Neural crest cell (in vitro differentiated cells): ENCODE measurements around the gene C5. TPM values are rescaled to one million over a fixed set of nuclear protein-coding genes. Genes with fewer than 3 reads are reported as not detected.
A peak's percentile ranks its signal among the peaks of the same experiment; 100 is the strongest.

Source experiments
- DNase-seq: peaks from one replicate; pipeline ENCODE4 v3.0.0; 2021; ENCODE audit warnings: low read depth, mixed read lengths, low spot score
- H3K27ac Mint-ChIP-seq: one replicate; pipeline ENCODE4 v1.8.0; 2021; ENCODE audit warnings: mild to moderate bottlenecking, mixed read lengths; ENCODE audit not compliant: unreplicated experiment
- H3K27me3 Mint-ChIP-seq: 2 replicates; pipeline ENCODE4 v1.8.0; 2021; ENCODE audit warnings: low read depth, mild to moderate bottlenecking, mixed read lengths
- H3K36me3 Mint-ChIP-seq: 2 replicates; pipeline ENCODE4 v1.8.0; 2021; ENCODE audit warnings: low read depth, mild to moderate bottlenecking, mixed read lengths
- H3K4me1 Mint-ChIP-seq: 2 replicates; pipeline ENCODE4 v1.8.0; 2021; ENCODE audit warnings: mixed read lengths
- H3K4me3 Mint-ChIP-seq: one replicate; pipeline ENCODE4 v1.8.0; 2021; ENCODE audit warnings: mild to moderate bottlenecking, mixed read lengths
- H3K9me3 Mint-ChIP-seq: 2 replicates; pipeline ENCODE4 v1.8.0; 2021; ENCODE audit warnings: mixed read lengths
- total RNA-seq: library from RNA; stranded (reverse); gene quantifications from 2 replicates; pipeline ENCODE4 v1.2.1, GENCODE V29; 2021
- TF ChIP-seq, protein P1 (sequence below): fragments of 200-600 bp; sonication (generic); conservative IDR thresholded peaks from 2 replicates; pipeline ENCODE4 v1.5.0; 2021; ENCODE audit warnings: antibody characterized with exemption, mild to moderate bottlenecking

C5 gene
- total RNA-seq, 1 donor from 2014 or later: 9.4 TPM

- DNase-seq: no peak
- peaks cover 4% of the 10 kb centered on the region for H3K27me3 Mint-ChIP-seq
- H3K36me3 Mint-ChIP-seq: peaks cover 9% of the 10 kb centered on the region
- H3K9me3 Mint-ChIP-seq: no peaks in the 10 kb centered on the region
- H3K4me1 Mint-ChIP-seq: peaks cover 17% of the 10 kb centered on the region
- TF ChIP-seq, protein P1, sequence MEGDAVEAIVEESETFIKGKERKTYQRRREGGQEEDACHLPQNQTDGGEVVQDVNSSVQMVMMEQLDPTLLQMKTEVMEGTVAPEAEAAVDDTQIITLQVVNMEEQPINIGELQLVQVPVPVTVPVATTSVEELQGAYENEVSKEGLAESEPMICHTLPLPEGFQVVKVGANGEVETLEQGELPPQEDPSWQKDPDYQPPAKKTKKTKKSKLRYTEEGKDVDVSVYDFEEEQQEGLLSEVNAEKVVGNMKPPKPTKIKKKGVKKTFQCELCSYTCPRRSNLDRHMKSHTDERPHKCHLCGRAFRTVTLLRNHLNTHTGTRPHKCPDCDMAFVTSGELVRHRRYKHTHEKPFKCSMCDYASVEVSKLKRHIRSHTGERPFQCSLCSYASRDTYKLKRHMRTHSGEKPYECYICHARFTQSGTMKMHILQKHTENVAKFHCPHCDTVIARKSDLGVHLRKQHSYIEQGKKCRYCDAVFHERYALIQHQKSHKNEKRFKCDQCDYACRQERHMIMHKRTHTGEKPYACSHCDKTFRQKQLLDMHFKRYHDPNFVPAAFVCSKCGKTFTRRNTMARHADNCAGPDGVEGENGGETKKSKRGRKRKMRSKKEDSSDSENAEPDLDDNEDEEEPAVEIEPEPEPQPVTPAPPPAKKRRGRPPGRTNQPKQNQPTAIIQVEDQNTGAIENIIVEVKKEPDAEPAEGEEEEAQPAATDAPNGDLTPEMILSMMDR: no peak
- H3K27ac Mint-ChIP-seq: no peak overlapping the region
- H3K4me3 Mint-ChIP-seq: no peak overlapping the region
These were observed 90.1 kb downstream of the C5 start for GRCh38 chr9:120960001-120960400.

DNA sequence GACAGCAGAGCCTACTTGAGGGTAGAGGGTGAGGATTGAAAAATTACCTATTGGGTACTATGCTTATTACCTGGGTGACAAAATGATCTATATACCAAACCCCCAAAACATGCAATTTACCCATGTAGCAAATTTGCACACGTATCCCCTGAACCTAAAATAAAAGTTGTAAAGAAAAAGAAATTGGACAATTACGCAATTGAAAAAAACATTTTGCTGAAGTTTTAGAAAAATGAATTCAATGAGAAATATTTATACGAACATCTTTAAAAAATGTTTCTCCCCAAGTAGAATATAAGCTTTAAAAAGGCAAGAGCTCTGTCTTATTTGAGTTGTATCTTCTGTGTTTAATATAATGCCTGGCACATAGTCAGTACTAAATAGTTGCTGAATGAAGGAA is 93.2 kb downstream of the C5 start:
- Mint-ChIP-seq H3K36me3 (peaks cover 5% of the 10 kb centered on the region), H3K4me1 (peaks cover 11% of the 10 kb centered on the region), H3K9me3 (no peaks in the 10 kb centered on the region), H3K4me3 (no peak overlapping the region), H3K27ac (no peak overlapping the region), H3K27me3 (peaks cover under 1% of the 10 kb centered on the region)
- no peak for DNase-seq
- TF ChIP-seq, protein P1: no peak

DNA sequence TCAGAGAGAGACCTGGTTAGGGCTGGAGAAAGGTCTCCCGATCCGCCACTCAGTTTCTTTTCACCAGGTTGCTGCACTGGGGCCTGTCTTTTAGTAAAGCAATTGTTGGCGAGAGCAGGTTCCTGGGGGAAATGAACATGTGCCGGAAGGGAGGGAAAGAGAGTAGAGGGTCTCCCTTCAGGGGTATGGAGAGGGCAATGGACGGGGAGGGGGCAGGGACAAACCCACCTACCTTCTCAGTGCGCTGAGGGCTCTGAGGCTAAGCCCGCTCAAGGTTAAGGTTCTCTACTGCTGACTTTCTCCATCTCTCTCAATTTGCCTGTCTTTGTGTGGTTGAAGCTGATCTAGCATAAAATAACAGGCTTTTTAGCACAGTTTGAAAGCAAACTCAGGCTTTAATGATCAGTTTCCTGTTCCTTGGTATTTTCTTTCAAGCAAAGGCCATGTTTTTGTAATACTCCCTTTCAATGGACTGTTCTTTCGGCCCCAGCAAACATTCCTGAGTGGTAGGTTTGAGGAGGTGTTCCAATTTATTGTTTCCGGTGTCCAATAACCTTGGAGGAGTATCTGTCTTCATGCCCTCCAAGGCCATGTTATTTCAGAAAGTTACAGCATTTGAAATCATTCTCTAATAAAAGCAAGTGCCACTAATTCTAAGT is 98.0 kb downstream of the C5 start:
- Mint-ChIP-seq H3K9me3 (no peaks in the 10 kb centered on the region), H3K27me3 (no peaks in the 10 kb centered on the region), H3K4me1 (peaks cover 14% of the 10 kb centered on the region), H3K27ac (peak overlapping the region; percentile 64), H3K4me3 (no peak overlapping the region), H3K36me3 (peaks cover 2% of the 10 kb centered on the region)
- DNase-seq: no peak
- TF ChIP-seq, protein P1: no peak

DNA sequence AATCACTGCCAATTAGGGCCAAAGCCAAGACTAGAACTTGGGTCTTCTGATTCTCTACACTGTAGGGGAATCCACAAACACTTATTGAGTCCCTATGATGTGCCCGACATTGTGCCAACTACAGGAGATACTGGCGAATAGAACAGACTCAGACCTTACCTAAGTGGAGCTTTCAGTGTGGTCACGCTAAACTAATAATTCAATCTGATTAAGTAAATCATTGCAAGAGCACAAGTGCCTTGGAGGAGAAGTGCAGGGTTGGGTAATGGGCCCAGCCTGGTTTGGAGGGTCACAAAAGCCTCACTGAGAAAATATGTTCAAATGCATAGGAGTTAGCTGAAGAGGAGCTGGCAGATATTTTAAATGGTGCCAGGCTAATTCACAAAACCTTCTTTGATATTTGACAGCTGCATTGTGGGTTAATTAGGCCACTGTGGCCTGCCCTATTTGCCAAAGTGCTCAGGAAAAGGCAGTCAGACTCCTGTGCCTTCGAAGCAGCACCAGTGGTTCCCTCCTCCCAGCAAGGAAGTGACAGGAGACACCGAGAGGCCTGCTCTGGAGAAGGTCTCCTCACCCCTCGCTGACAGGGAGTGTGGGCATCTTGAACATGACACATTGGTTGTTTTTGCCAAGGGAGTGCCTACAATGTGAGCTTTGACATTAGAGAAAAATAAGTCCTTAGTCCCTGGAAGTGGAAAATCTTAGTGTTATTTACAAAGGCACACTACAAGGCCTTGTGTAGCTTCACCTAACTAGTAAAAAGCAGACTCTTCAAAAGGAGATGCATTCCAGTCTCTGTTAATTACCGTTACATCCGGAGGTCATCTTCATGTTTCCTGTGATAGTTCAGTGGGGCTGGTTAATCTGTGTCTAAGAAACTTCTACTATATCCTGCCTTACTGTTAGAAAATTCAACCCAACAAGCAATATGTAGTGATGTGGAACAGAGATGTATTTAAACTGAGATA is 99.4 kb downstream of the C5 start:
- DNase-seq: no peak
- no peaks in the 10 kb centered on the region for H3K9me3 Mint-ChIP-seq
- H3K4me3 Mint-ChIP-seq: no peak overlapping the region
- peak overlapping the region; percentile 40 for H3K27ac Mint-ChIP-seq
- H3K4me1 Mint-ChIP-seq: peaks cover 14% of the 10 kb centered on the region
- H3K27me3 Mint-ChIP-seq: no peaks in the 10 kb centered on the region
- TF ChIP-seq, protein P1: no peak
- no peaks in the 10 kb centered on the region for H3K36me3 Mint-ChIP-seq

- H3K4me1 Mint-ChIP-seq: peaks cover 23% of the 10 kb centered on the region
- no peak overlapping the region for H3K4me3 Mint-ChIP-seq
- DNase-seq: no peak
- H3K36me3 Mint-ChIP-seq: no peaks in the 10 kb centered on the region
- no peak overlapping the region for H3K27ac Mint-ChIP-seq
- H3K27me3 Mint-ChIP-seq: no peaks in the 10 kb centered on the region
- no peaks in the 10 kb centered on the region for H3K9me3 Mint-ChIP-seq
- TF ChIP-seq, protein P1: no peak
These were observed 100.8 kb downstream of the C5 start for GRCh38 chr9:120949290-120949689.
